Fibroblast of skin of scalp (primary cell): ENCODE results near the gene IFT74. TPM values are rescaled to one million over a fixed set of nuclear protein-coding genes. Genes with fewer than 3 reads are reported as not detected.

Experiments used
- DNase-seq: peaks from one replicate; pipeline ENCODE4 v3.0.0-alpha.2; 2013
- polyA plus RNA-seq, 2 experiments: library from polyadenylated mRNA; unstranded; fragments of 120-200 nt; gene quantifications; one replicate each; pipeline ENCODE4 v1.2.1, GENCODE V29; 2013; ENCODE audit not compliant: insufficient read length in 2 of 2

IFT74 gene
- 11.0 TPM for polyA plus RNA-seq (2013, experiment 1 of 2; ENCODE audit: insufficient read length)
- 12.4 TPM for polyA plus RNA-seq (2013, experiment 2 of 2; ENCODE audit: insufficient read length)

GRCh38 chr9:26955921-26956859 is at the start of gene IFT74:
IFT74 (plus strand) TSS chr9:26956412; CDS start chr9:26961968, 5,556 bp downstream.
- peak; percentile 98 for DNase-seq

DNA sequence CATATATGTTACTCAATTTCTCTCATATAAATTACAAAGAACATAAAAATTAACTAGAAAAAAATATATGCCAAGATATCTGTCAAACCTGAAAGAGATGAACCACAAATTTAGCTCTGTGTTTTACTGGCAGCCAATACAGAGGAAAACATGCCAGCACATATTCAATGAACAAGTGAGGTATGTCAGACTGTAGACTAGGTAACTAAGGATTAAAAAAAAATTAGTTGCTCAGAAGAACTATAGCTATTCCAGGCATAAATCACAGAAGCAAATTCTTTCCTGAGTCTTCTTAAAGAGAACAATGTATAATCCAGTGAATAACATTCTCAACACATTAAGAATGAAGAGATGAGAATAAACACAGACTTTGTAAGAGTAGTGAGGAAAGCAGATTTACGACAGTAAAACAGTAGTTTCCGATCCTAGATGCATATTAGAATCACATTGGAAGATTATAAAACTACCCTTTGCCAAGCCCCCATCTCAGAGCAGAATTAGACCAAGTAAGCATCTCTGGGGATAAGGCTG is 43.0 kb upstream of the IFT74 start:
- no peak for DNase-seq

- DNase-seq = no peak
Measured at GRCh38 chr9:26919698-26920097, 36.5 kb upstream of the IFT74 start.

GRCh38 chr9:26925609-26926008 is 30.6 kb upstream of the IFT74 start:
- no peak for DNase-seq

DNA sequence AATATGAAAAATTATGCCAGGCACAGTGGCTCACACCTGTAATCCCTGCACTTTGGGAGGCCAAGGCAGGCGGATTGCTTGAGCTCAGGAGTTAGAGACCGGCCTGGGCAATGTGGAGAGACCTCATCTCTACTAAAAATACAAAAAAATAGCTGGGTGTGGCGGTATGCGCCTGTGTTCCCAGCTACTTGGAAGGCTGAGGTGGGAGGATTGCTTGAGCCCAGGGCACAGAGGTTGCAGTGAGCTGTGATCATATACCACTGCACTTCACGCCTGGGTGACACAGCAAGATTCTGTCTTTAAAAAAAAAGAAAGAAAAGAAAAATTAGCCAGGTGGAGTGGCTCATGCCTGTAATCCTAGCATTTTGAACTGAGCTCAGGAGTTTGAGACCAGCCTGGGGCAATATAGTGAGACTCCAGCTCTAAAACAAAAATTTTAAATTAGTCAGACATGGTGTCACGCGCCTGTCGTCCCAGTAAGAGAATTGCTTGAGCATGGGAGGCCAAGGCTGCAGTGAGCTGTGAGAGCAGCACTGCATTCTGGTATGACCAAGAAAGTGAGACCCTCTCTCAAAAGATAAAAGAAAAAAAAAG is 27.2 kb upstream of the IFT74 start:
- DNase-seq = no peak

- no peak for DNase-seq
Measured at GRCh38 chr9:26935847-26936246, 20.4 kb upstream of the IFT74 start.

- no peak for DNase-seq
Measured at GRCh38 chr9:26937816-26938371, 18.3 kb upstream of the IFT74 start.

GRCh38 chr9:26939955-26940711 is 16.1 kb upstream of the IFT74 start:
- no peak for DNase-seq

- no peak for DNase-seq
Measured at GRCh38 chr9:26940779-26941178, 15.4 kb upstream of the IFT74 start.

DNA sequence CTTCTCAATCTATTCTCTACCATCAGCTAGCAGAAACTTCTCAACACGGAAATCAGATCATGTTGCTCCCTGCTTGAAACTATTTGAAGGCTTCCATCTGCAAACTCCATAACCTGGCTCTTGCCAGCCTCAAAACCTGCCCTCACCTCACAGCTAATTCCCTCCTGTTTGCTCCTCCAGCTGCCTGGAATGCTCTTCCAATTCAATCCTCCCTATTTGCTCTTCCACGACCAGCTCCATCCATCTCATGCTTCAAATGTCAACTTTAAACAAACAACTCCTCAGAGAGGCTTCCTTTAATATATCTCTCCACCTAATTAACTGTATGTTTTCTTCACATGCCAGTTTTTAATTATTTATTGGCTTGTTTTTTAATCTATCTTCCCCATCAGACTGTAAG is 10.6 kb upstream of the IFT74 start:
- no peak for DNase-seq

DNA sequence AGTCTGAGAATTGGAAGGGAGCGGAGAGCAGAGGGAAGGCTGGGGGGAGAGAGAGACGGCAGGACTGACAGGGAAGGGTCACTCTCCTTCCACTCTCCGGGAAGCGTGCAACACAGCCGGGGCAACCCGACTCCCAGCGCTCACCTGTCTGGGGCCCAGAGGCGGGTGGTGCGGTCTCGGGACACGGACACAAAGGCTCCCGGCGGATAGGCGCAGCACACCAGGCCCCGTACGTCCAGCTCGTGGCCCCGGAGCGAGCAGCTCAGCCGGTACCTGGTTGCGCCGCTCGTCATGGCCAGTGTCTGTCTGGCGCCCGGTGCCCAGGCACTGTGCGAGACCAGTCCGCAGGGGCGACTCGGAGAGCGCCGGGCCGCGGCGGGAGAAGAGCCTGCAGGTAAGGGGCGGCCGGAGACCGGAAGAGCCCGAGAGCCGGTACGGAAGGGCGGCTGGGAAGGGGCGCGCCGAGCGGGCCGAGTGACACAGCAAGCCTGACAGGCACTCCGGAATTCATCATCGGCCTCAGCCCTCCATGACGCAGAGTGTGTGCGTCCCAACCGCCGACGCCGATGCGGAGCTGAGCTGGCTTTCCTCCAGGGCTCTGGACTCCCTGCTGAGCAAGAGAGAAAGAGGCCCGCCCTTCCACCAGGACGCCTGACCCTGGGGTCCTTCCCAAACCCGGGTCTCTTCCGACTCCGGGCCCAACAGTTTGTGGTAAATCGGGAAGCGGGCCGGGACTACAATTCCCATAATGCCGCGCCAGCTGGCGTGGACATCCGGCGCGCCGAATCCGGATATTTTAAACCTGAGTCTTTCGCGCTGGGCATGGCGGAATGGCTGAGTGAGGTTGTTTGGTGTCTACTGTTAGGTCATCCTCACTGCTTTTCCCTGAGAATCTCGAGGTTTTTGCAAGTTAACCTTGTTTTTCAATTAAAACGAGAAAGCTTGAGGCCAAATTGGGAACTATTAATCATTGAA is 9.2 kb upstream of the IFT74 start, which contains the start of gene PLAA:
TSS of gene PLAA (minus strand) at position 490 of the 975 bp plus-strand sequence. CDS start at position 293, 197 bp downstream.
- peak; percentile 90 for DNase-seq

GRCh38 chr9:26947736-26948135 is 8.5 kb upstream of the IFT74 start:
- DNase-seq = no peak

DNA sequence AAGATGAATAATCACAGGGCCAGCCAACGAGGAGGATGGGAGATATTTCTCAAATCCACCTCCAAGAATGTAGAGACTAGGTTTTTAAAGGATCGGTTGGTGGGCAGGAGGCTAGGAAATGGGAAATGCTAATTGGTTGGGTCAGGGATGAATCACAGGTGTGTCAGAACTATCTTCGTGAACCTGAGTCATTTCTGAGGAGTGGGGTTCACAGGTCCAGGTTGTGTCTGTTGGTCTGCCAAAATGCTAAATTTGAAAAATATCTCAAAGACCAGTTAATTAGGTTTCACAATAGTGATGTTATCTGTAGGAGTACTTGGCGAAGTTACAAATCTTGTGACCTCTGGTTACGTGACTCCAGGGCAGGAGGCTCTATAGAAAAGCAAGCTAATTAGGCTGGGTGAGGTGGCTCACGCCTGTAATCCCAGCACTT is 6.6 kb upstream of the IFT74 start:
- no peak for DNase-seq

DNA sequence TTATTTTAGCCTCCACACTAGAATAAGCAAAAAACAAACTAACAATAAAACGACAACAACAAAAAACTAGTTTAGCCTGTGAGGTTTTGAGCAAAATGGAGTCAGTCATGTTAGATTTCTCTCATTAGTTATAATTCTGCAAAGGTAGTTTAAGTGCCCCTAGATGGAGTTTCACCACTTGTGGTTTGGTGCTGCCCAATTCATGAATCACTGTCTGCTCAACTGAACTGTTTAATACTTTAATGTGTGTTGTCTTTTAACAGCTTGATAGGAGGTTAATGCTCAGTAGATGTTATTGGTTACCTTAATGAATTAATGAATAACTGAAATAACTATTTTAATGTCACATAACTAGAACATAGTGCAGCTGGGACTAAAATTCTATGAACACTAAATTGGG is 5.7 kb upstream of the IFT74 start:
- DNase-seq = no peak

DNA sequence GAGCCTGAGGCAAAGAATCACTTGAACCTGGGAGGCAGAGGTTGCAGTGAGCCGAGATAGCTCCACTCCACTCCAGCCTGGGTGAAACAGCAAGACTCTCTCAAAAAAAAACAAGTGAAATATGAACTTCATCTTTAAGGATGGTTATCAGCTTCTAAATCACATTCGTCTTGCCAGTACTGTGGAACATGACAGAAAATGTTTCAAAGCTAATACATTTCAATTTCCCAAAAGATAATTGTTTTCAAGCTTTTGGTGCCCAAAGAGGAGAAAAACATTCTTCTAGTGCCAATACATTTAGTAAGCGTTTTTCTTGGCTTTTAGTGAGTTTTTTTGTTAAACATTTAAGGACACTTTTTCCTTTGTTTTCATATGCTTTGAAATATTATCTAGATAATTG is 4.4 kb upstream of the IFT74 start:
- DNase-seq = no peak

DNA sequence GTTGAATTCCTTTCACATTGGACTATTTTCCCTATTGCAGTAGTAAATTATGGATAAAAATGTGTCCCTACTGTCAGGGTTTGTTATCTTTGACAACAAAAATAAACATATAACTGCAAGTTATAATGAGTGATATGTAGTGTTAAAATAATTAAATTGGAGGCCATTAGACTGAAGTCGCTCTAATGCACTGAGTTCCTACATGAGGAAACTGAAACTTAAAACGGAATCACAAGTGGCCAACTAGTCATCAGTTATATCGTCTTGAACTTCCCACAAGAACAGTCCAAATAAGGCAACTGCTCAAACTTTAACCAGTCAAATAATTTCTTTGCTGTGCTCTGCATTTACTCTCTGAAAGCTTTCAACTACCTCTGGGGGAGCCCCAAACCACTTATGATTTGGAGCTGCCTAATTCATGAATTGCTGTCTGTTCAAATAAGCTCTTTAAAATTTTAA is 2.1 kb upstream of the IFT74 start:
- DNase-seq = no peak

DNA sequence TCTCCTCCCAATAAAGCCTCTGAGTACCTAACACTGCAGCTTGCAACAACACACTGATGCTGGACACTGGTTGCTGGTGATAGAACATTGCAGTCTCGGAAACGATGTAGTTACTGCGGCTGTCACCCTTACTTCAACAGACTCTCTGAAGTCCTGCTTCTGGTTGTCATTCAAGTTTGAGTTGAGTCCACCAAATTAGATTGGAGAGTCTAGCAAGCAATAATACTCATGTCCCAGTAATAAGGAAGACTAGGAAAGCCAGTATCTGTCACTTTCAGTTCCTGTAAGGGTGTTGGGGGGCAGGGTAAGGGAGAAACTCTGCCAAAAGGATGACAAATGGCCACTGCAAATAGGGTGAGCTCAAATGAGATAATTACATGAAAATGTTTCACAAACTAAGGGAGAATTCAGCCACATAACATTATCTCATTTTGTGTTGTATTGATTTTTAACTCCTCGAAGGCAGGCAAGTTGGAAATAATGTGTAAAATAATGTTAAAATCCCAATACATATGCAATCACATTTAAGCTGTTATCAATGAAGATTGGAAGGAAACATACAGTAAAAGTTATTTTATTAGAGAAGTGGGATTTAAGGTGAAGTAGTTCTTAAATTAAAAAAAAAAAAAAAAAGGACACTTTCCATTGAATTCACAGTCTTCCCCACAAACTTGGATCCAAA is 849 bp upstream of the IFT74 start:
- no peak for DNase-seq

GRCh38 chr9:26956860-26957233 is 635 bp downstream of the IFT74 start:
- DNase-seq = no peak

DNA sequence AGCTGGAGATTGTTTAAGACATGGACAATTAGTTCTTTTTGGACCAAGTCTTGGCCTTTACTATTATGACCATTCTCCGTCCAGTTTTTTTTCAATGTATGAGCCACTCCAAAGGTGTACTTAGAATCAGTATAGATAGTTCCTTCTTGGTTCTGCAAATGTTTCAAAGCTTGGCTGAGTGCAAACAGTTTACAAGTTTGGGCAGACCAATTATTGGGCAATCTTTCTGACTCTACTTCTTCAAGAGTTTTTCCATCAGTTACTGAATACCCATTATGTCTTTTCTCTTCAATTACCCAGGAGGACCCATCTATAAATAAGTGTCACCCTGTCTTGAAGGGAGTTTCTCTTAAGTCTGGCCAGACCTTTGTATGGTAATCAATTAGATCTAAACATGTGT is 15.5 kb downstream of the IFT74 start:
- no peak for DNase-seq

GRCh38 chr9:26973989-26974388 is 17.8 kb downstream of the IFT74 start:
- DNase-seq = no peak
